ENCODE data around the gene AARS2.

Gene AARS2

DNA sequence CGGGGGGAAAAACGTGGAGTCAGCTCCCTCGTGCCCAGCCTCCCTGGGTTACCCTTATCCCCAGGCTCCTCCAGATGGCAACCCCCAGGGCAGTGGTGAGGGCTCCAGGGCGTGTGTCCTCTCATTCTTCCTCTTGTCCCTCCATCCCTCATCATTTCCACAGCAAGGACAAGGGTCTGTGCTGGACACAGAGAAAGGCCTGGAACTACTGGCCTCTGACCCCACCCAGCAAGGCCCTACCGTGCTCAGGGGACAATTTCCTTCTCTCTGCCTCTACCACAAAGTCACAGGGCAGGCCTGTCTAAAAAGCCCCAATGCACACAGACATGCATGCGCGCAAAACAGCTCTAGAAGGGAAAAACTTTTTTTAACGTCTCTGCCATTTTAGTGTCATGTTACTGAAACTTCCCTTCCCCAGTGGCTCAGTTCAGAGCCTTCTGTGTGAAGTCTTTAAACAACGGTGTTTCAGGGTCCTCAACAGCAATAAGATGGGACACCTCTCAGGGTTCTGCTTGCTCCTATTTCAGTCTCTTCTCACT is 54.8 kb downstream of the AARS2 start:
- no peak overlapping the region for H2AFZ ChIP-seq (ENCODE audit: low read depth, low read length)
- TF ChIP-seq CTCF (IDR thresholded peaks at IDR 0.05; ENCODE audit: borderline replicate concordance, extremely low read depth, low read length, poor library complexity, severe bottlenecking) (no peak), EZH2 (IDR thresholded peaks at IDR 0.05; ENCODE audit: borderline replicate concordance, low read depth, low read length, severe bottlenecking) (no peak)
- peaks cover 19% of the 10 kb centered on the region for H4K20me1 ChIP-seq (ENCODE audit: insufficient read depth, low read length)
- DNase-seq (no peak), ATAC-seq (ENCODE audit: insufficient read depth, low read depth) (no peak)
- no peak overlapping the region for H3K4me3 ChIP-seq (ENCODE audit: low read depth in 1 of 2, low read length in 2 of 2)
- no peak overlapping the region for H3K9ac ChIP-seq (ENCODE audit: low read depth, low read length)
- H3K27ac ChIP-seq (ENCODE audit: low read length) = no peak overlapping the region
- peaks cover 64% of the 10 kb centered on the region for H3K36me3 ChIP-seq (ENCODE audit: insufficient read depth, low read length)
- H3K79me2 ChIP-seq (ENCODE audit: insufficient read depth, low read length) = peaks cover 19% of the 10 kb centered on the region
- peak overlapping the region; percentile 92 for H3K4me2 ChIP-seq (ENCODE audit: insufficient read depth, low read length)
- peaks cover 46% of the 10 kb centered on the region for H3K4me1 ChIP-seq (ENCODE audit: insufficient read depth, low read length)
- H3K9me3 ChIP-seq (ENCODE audit: insufficient read depth, low read length, severe bottlenecking) = no peaks in the 10 kb centered on the region
- H3K27me3 ChIP-seq (ENCODE audit: insufficient read depth, low read length, poor library complexity) = no peaks in the 10 kb centered on the region

DNA sequence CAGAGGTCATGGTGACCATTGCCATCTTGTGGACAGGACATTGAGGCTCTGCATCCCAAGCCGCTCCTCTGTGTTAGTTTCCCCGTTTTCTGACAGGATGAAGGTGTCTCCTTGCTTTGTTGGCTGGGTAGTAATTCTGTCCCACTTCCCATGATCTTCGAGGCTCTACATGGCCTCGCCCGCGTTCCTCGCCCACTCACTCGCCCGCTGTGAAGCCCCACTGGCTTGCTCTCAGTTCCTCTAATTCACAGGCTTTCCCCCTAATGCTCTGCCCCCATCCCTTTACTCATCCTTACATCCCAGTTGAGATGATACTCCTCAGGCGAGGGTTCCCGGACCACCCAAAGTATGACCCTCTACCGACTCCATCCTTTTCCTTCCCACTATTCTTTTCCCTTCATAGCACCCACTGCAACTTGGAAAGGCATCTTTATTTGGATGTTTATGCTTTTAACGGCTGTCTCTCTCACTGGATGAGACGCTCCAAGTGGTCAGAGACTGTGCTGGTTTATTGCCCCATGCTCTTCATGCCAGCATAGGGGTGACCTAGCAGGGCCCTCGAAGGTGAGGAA is 55.3 kb downstream of the AARS2 start:
- H3K4me2 ChIP-seq (ENCODE audit: insufficient read depth, low read length) = peak overlapping the region; percentile 92
- H3K4me3 ChIP-seq (ENCODE audit: low read depth in 1 of 2, low read length in 2 of 2) = peak overlapping the region in 1 of 2 experiments; percentile 96; a peak in 2 of 4 replicates
- ATAC-seq (ENCODE audit: insufficient read depth, low read depth) (no peak; the same call in 2 of the 3 replicates), DNase-seq (no peak)
- peak overlapping the region; percentile 88 for H3K9ac ChIP-seq (ENCODE audit: low read depth, low read length)
- H4K20me1 ChIP-seq (ENCODE audit: insufficient read depth, low read length) = peaks cover 22% of the 10 kb centered on the region
- H3K27me3 ChIP-seq (ENCODE audit: insufficient read depth, low read length, poor library complexity) = no peaks in the 10 kb centered on the region
- peaks cover 67% of the 10 kb centered on the region for H3K36me3 ChIP-seq (ENCODE audit: insufficient read depth, low read length)
- H3K4me1 ChIP-seq (ENCODE audit: insufficient read depth, low read length) = peaks cover 40% of the 10 kb centered on the region
- H3K9me3 ChIP-seq (ENCODE audit: insufficient read depth, low read length, severe bottlenecking) = no peaks in the 10 kb centered on the region
- peak overlapping the region; percentile 81 for H2AFZ ChIP-seq (ENCODE audit: low read depth, low read length)
- peak overlapping the region; percentile 81 for H3K27ac ChIP-seq (ENCODE audit: low read length)
- TF ChIP-seq EZH2 (IDR thresholded peaks at IDR 0.05; ENCODE audit: borderline replicate concordance, low read depth, low read length, severe bottlenecking) = no peak
- H3K79me2 ChIP-seq (ENCODE audit: insufficient read depth, low read length) = peaks cover 15% of the 10 kb centered on the region

DNA sequence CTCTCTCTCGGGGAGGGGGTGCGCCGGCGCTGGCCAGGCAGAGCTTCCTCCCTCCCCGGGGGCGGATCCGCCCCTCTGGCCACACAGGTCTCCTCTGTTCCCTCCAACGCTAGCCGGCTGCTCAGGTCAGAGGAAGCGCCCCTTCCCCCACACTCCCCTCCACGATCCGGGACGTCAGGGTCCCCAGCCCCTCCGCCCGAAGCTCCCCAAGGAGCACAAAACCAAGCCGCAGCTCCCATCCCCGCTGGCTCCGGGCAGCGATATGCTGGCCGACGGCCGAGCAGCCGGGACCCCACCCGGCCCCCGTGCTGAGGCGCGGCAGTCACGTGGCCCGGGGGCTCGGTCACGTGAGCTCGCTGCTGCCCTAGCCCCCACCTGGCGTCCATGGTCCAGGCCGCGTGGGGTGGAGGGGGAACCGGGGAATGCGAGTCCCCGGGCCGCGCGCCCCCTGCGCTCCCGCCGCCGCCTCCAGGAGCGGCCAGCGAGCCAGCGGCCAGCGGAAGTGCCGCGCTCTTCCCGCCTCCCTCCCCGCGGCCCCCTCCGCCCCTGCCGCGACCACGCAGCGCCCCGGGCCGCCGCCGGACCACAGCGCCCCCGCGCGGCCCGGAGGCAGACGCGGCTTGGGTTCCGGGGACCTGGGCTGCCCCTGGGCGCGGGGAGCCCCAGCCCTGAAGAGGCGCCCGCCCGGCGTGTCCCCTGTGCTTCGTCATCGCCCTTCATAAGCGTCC is 56.0 kb downstream of the AARS2 start, which contains the start of gene SLC35B2:
TSS of gene SLC35B2 (minus strand) at position 504 of the 728 bp plus-strand sequence. CDS start at position 386, 118 bp downstream.
- peaks cover 14% of the 10 kb centered on the region for H3K79me2 ChIP-seq (ENCODE audit: insufficient read depth, low read length)
- H3K9ac ChIP-seq (ENCODE audit: low read depth, low read length) = peak within 1 kb of the TSS; percentile 88
- no peaks in the 10 kb centered on the region for H3K9me3 ChIP-seq (ENCODE audit: insufficient read depth, low read length, severe bottlenecking)
- H3K4me2 ChIP-seq (ENCODE audit: insufficient read depth, low read length) = peak within 1 kb of the TSS; percentile 92
- H3K27ac ChIP-seq (ENCODE audit: low read length) = peak within 1 kb of the TSS; percentile 81
- TF ChIP-seq CTCF (IDR thresholded peaks at IDR 0.05; ENCODE audit: borderline replicate concordance, extremely low read depth, low read length, poor library complexity, severe bottlenecking) (peak; percentile 84), EZH2 (IDR thresholded peaks at IDR 0.05; ENCODE audit: borderline replicate concordance, low read depth, low read length, severe bottlenecking) (no peak)
- H3K36me3 ChIP-seq (ENCODE audit: insufficient read depth, low read length) = peaks cover 65% of the 10 kb centered on the region
- ATAC-seq (ENCODE audit: insufficient read depth, low read depth) = peak; percentile 71
- H2AFZ ChIP-seq (ENCODE audit: low read depth, low read length) = peak within 1 kb of the TSS; percentile 81
- peak within 1 kb of the TSS; percentile 90 to 96 for H3K4me3 ChIP-seq (ENCODE audit: low read depth in 1 of 2, low read length in 2 of 2)
- H4K20me1 ChIP-seq (ENCODE audit: insufficient read depth, low read length) = peaks cover 22% of the 10 kb centered on the region; the same call in 1 of the 2 replicates
- H3K27me3 ChIP-seq (ENCODE audit: insufficient read depth, low read length, poor library complexity) = no peaks in the 10 kb centered on the region
- H3K4me1 ChIP-seq (ENCODE audit: insufficient read depth, low read length) = peaks cover 35% of the 10 kb centered on the region
- DNase-seq = peak; percentile 73

GRCh38 chr6:44256775-44257024 is 56.4 kb downstream of the AARS2 start:
- Histone ChIP-seq H3K36me3 (ENCODE audit: insufficient read depth, low read length) (peaks cover 66% of the 10 kb centered on the region), H3K27ac (ENCODE audit: low read length) (peak overlapping the region; percentile 81), H3K4me1 (ENCODE audit: insufficient read depth, low read length) (peaks cover 38% of the 10 kb centered on the region), H3K9me3 (ENCODE audit: insufficient read depth, low read length, severe bottlenecking) (no peaks in the 10 kb centered on the region), H2AFZ (ENCODE audit: low read depth, low read length) (peak overlapping the region; percentile 81), H3K9ac (ENCODE audit: low read depth, low read length) (peak overlapping the region; percentile 88), H4K20me1 (ENCODE audit: insufficient read depth, low read length) (peaks cover 27% of the 10 kb centered on the region; the same call in 1 of the 2 replicates), H3K4me2 (ENCODE audit: insufficient read depth, low read length) (peak overlapping the region; percentile 92), H3K79me2 (ENCODE audit: insufficient read depth, low read length) (peaks cover 16% of the 10 kb centered on the region), H3K27me3 (ENCODE audit: insufficient read depth, low read length, poor library complexity) (no peaks in the 10 kb centered on the region), H3K4me3 (ENCODE audit: low read depth in 1 of 2, low read length in 2 of 2) (peak overlapping the region; percentile 90 to 96)
- TF ChIP-seq CTCF (IDR thresholded peaks at IDR 0.05; ENCODE audit: borderline replicate concordance, extremely low read depth, low read length, poor library complexity, severe bottlenecking) = no peak
- TF ChIP-seq EZH2 (IDR thresholded peaks at IDR 0.05; ENCODE audit: borderline replicate concordance, low read depth, low read length, severe bottlenecking) = no peak
- ATAC-seq (ENCODE audit: insufficient read depth, low read depth) (peak; percentile 6), DNase-seq (no peak)
